PFSK-1 (cell line): ENCODE measurements around the gene CEACAM1.

Experiments
- FOXP2 ChIP-seq: optimal IDR thresholded peaks from 2 replicates; pipeline ENCODE3; 2011; ENCODE audit warnings: borderline replicate concordance, control low read depth, inconsistent platforms; ENCODE audit not compliant: insufficient read depth; ENCODE audit errors: extremely low read length, extremely low read depth
- POLR2AphosphoS5 ChIP-seq: IDR thresholded peaks from 2 replicates; pipeline ENCODE4 v1.6.1; 2012; ENCODE audit warnings: low read depth, mild to moderate bottlenecking, control low read depth, low read length, moderate library complexity
- REST ChIP-seq, 2 experiments: IDR thresholded peaks; 2 replicates each; pipeline versions ENCODE4 v1.6.1 to v1.8.0; 2011 to 2012; ENCODE audit warnings: low read depth in 2 of 2, low read length in 2 of 2, control low read depth in 1 of 2, inconsistent platforms in 1 of 2, mild to moderate bottlenecking in 1 of 2, moderate library complexity in 1 of 2; ENCODE audit not compliant: insufficient read depth in 1 of 2
- SIN3A ChIP-seq: IDR thresholded peaks from 2 replicates; pipeline ENCODE4 v1.6.1; 2012; ENCODE audit warnings: mild to moderate bottlenecking, low read length, moderate library complexity, borderline replicate concordance; ENCODE audit not compliant: insufficient read depth
- TAF1 ChIP-seq: IDR thresholded peaks from 2 replicates; pipeline ENCODE4 v1.6.1; 2012; ENCODE audit warnings: low read length, control low read depth, borderline replicate concordance; ENCODE audit not compliant: insufficient read depth

CEACAM1 gene

GRCh38 chr19:42561512-42561911 is 33.2 kb upstream of the CEACAM1 start:
- TF ChIP-seq TAF1 (no peak), FOXP2 (no peak), POLR2AphosphoS5 (no peak), REST (IDR thresholded peaks at IDR 0.05; ENCODE audit: insufficient read depth in 1 of 2, low read depth in 2 of 2, low read length in 2 of 2) (no peak), SIN3A (no peak)

- TF ChIP-seq TAF1 (no peak), POLR2AphosphoS5 (no peak), SIN3A (no peak), FOXP2 (no peak), REST (IDR thresholded peaks at IDR 0.05; ENCODE audit: insufficient read depth in 1 of 2, low read depth in 2 of 2, low read length in 2 of 2) (no peak)
Observed at GRCh38 chr19:42560731-42561130, 32.5 kb upstream of the CEACAM1 start.

- TF ChIP-seq FOXP2 (no peak), REST (IDR thresholded peaks at IDR 0.05; ENCODE audit: insufficient read depth in 1 of 2, low read depth in 2 of 2, low read length in 2 of 2) (no peak), SIN3A (no peak), POLR2AphosphoS5 (no peak), TAF1 (no peak)
Observed at GRCh38 chr19:42558450-42559150, 30.3 kb upstream of the CEACAM1 start.

- no peak for TF ChIP-seq FOXP2
- TF ChIP-seq SIN3A: no peak
- no peak for TF ChIP-seq REST (IDR thresholded peaks at IDR 0.05; ENCODE audit: insufficient read depth in 1 of 2, low read depth in 2 of 2, low read length in 2 of 2)
- TF ChIP-seq POLR2AphosphoS5: no peak
- TF ChIP-seq TAF1: no peak
Observed at GRCh38 chr19:42555801-42556200, 27.5 kb upstream of the CEACAM1 start.

- TF ChIP-seq TAF1: no peak
- TF ChIP-seq SIN3A: no peak
Observed at GRCh38 chr19:42555317-42555716, 27.0 kb upstream of the CEACAM1 start.
